T-helper 1 cell treated with Interleukin-12 subunit alpha and Interleukin-12 subunit beta and Interleukin-4 antibody, amounts not matched to agents 30 μg/mL and 1 μg/mL, for 36 hours (primary cell): ENCODE data around the gene CMIP.

Experiments used
- H3K27ac Mint-ChIP-seq: one replicate; pipeline ENCODE4 v1.8.0; 2021; ENCODE audit warnings: mild to moderate bottlenecking, mixed read lengths
- H3K27me3 Mint-ChIP-seq: one replicate; pipeline ENCODE4 v1.8.0; 2021; ENCODE audit warnings: low read depth, mixed read lengths
- H3K36me3 Mint-ChIP-seq: one replicate; pipeline ENCODE4 v1.8.0; 2021; ENCODE audit warnings: low read depth, mixed read lengths
- H3K4me1 Mint-ChIP-seq: one replicate; pipeline ENCODE4 v1.8.0; 2021; ENCODE audit warnings: low read depth, mixed read lengths
- H3K4me3 Mint-ChIP-seq: one replicate; pipeline ENCODE4 v1.8.0; 2021; ENCODE audit warnings: mild to moderate bottlenecking, moderate library complexity, mixed read lengths
- H3K9me3 Mint-ChIP-seq: one replicate; pipeline ENCODE4 v1.8.0; 2021; ENCODE audit warnings: mixed read lengths

CMIP gene

GRCh38 chr16:81435103-81435502, 9.5 kb upstream of the CMIP start:
- no peak overlapping the region for H3K4me3 Mint-ChIP-seq

DNA sequence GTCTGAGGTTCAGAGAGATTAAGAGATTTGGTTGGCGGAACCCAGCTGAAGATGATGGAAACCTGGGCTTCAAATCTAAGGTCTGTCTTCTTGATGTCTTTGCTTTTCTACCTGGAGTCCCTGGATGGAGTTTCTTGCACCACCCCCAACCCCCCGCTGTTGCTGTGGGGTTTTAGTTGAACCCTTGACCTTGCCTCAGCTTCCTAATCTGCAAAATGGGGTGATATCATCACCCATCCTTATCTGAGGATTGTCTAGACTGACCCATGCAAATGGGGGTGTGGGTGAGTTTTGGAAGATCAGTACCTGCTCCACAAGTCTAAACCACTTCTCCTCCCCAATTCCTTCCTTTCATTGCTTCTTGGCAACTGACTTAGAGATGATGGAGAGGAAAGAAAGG, 9.0 kb upstream of the CMIP start:
- H3K27ac Mint-ChIP-seq, result no peak overlapping the region
- H3K27me3 Mint-ChIP-seq, result peaks cover 45% of the 10 kb centered on the region
- H3K4me1 Mint-ChIP-seq, result peaks cover 8% of the 10 kb centered on the region
- no peaks in the 10 kb centered on the region for H3K36me3 Mint-ChIP-seq
- no peak overlapping the region for H3K4me3 Mint-ChIP-seq
- no peaks in the 10 kb centered on the region for H3K9me3 Mint-ChIP-seq

More at GRCh38 chr16:81435103-81435502, 9.5 kb upstream of the CMIP start:
- Mint-ChIP-seq H3K27ac (no peak overlapping the region), H3K4me1 (peaks cover 8% of the 10 kb centered on the region), H3K36me3 (no peaks in the 10 kb centered on the region), H3K9me3 (no peaks in the 10 kb centered on the region), H3K27me3 (peaks cover 40% of the 10 kb centered on the region)

GRCh38 chr16:81436386-81436785, 8.2 kb upstream of the CMIP start:
- no peak overlapping the region for H3K4me3 Mint-ChIP-seq
- no peak overlapping the region for H3K27ac Mint-ChIP-seq
- H3K9me3 Mint-ChIP-seq, result no peaks in the 10 kb centered on the region
- H3K27me3 Mint-ChIP-seq, result peaks cover 51% of the 10 kb centered on the region
- no peaks in the 10 kb centered on the region for H3K36me3 Mint-ChIP-seq
- H3K4me1 Mint-ChIP-seq, result peaks cover 6% of the 10 kb centered on the region

DNA sequence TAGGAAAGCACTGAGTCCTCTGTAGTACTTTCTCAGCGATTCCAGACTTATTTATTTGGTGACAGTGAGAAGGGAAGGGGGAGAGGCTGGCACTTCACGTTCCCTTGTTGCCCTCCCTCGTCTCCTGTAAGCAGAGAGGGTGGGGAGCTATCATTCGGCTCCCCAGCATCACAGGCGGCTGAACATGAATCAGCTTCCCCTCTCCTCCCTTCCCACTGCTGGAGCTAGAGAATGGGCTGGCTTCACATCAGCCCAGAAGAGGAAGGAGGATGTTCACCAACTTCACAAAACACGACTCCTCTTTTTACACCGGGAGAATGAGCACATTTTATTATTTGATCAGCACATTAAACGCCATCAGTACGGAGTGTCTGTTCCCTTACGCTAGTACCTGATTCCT, 6.7 kb upstream of the CMIP start:
- H3K9me3 Mint-ChIP-seq, result no peaks in the 10 kb centered on the region
- H3K4me1 Mint-ChIP-seq, result peaks cover 8% of the 10 kb centered on the region
- no peak overlapping the region for H3K4me3 Mint-ChIP-seq
- H3K27ac Mint-ChIP-seq, result no peak overlapping the region
- no peaks in the 10 kb centered on the region for H3K36me3 Mint-ChIP-seq
- peaks cover 65% of the 10 kb centered on the region for H3K27me3 Mint-ChIP-seq

DNA sequence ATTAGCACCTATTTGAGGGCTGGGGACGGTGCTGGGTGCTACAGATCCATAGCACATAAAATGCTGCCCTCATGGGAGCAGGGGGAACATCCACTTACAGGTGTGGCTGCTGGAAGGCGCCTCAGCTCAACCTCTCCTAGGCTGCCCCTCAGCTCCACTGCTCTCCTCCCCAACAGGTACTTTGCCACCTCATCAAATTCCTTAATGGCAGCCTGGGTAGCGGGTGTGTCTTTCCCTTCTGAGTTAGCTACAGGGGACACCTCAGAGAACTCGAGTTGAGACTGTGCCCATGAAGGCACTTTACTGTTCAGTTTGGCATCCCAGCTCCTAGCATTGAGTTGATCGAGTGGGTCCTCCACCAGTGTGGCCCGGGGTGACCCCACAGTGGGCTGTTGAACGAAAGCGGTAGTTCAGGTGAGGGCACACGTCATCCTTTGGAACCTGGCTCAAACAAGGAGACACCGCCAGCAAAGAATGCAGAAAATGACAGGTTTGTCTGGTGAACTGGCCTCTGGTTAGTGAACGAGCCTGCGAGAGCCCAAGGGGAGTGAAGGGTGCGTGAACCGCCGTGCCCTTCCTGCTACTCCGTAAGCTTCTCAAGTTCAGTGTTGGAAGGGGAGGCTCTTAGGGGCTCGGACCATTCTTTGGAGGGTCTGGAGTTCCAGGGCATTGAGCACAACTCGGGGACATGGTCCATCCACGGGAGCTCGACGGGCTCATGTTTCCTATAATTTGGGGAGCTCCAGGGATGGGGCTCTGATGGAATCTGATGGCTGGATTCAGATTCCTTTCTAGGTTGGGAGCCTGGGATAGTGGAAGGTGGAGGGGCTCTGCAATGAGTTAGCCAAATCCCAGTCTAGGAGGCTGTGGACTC, 3.5 kb upstream of the CMIP start:
- no peak overlapping the region for H3K4me3 Mint-ChIP-seq
- peaks cover 17% of the 10 kb centered on the region for H3K4me1 Mint-ChIP-seq
- no peaks in the 10 kb centered on the region for H3K9me3 Mint-ChIP-seq
- no peak overlapping the region for H3K27ac Mint-ChIP-seq
- peaks cover 66% of the 10 kb centered on the region for H3K27me3 Mint-ChIP-seq
- peaks cover 4% of the 10 kb centered on the region for H3K36me3 Mint-ChIP-seq

DNA sequence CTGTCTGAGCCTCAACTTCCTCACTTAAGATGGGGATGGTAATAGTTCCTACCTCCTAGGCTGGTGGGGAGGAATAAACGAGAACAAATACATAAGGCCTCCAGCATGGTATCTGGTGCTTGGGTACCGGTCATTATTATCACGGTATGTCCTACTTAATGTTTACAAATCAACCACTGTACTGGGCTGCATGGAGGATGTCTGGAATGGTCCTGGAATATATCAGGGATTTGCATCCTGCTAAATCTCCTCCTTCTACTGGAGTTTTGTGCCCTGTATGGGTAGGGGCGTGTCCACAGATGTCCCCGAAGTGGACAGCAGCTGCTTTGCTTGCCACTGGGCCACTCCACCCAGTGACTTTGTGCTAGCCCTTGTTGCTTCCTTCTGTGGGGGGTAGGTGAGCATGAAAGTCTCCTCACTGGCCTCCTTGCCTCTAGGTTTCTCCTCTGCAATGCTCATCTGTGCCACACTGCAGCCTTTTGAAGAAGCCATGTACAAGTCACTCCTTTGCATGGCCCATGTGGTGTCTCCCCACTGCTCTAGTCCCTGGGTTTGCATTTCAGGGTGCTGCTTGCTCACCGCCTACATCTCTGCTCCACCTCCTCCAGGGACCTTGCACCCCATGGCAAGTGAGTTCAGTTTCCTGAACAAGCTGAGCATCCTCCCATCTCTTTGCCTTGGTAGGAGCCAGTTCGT, 2.2 kb upstream of the CMIP start:
- peaks cover 57% of the 10 kb centered on the region for H3K27me3 Mint-ChIP-seq
- no peak overlapping the region for H3K27ac Mint-ChIP-seq
- H3K4me3 Mint-ChIP-seq, result peak overlapping the region; percentile 0
- no peaks in the 10 kb centered on the region for H3K9me3 Mint-ChIP-seq
- peaks cover 4% of the 10 kb centered on the region for H3K36me3 Mint-ChIP-seq
- H3K4me1 Mint-ChIP-seq, result peaks cover 24% of the 10 kb centered on the region

DNA sequence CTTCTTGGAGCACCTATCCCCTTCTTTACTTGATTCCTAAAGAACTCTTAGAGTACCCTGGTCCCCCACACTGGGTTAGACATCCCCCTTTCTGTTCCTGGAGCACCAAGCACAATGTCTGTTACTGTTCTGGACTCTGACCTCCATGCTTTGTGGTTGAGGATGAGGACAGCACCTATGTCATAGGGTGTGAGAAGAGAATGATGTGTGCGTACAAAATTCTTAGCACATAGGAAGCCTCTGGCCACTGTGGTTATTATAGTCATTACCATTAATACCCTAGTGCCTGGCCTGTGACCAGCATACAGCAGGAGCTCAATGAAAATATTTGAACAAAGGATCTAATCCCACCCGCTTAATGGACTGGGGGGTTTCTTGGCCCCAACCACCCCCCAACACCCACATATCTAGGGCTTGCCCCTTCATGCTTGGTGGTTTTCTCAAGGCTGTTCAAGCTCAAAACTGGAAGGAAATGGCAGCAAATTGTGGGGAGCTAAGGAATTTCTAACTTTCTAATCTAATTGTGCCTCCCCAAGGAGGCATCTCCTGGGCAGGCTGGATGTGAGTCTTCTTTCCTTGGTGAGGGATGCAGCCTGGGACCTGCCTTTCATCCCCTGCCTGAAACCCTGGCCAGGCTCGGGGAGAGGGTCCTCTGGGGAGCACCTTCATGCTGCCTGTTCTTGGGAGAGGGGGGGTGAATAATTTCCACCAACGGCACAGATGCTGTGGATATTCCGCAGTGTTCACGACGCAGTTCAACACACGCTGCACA, 1.5 kb upstream of the CMIP start:
- Mint-ChIP-seq H3K4me1 (peaks cover 25% of the 10 kb centered on the region), H3K27me3 (peaks cover 49% of the 10 kb centered on the region), H3K4me3 (peak overlapping the region; percentile 84), H3K9me3 (no peaks in the 10 kb centered on the region), H3K36me3 (peaks cover 7% of the 10 kb centered on the region), H3K27ac (peak overlapping the region; percentile 86)

DNA sequence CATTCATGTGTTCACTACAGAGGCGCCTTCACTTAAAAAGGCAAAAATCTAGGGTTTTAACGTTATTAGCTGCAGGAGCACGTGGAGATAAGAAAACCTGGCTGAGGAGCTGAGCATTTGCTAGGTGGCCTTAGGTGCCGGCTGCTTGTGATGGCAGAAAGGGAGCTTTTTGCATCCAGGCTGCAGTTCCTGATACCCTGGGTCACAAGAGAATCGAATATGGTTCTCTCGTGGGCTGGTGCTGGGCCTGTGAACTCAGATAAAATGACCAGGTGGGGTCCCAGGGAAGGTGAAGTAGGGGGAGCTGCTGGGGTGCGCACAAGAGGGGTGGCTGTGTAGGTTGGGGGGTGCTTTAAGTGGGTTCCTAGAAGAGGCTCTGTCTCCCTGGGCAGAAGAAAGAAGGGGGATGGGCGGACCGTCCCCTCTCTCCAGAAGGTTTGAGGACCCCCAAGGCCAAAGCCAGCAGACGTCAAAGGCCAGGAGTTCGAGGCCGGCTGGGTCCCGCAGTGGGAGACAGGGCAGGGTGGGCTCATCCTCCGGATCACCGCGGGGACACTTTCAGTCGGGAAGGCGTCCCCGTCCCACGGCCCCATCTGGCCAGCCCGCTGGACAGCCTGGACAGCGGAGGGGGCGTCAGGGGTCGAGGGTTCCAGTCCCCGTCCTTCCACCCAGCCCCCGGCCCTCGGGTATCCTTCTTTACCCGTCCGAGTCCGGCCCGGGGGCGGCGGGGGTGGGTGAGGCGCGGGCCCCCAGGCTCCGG, 740 bp upstream of the CMIP start:
- no peaks in the 10 kb centered on the region for H3K9me3 Mint-ChIP-seq
- H3K4me3 Mint-ChIP-seq, result peak overlapping the region; percentile 84
- peak overlapping the region; percentile 86 for H3K27ac Mint-ChIP-seq
- peaks cover 8% of the 10 kb centered on the region for H3K36me3 Mint-ChIP-seq
- H3K27me3 Mint-ChIP-seq, result peaks cover 44% of the 10 kb centered on the region
- peaks cover 24% of the 10 kb centered on the region for H3K4me1 Mint-ChIP-seq

DNA sequence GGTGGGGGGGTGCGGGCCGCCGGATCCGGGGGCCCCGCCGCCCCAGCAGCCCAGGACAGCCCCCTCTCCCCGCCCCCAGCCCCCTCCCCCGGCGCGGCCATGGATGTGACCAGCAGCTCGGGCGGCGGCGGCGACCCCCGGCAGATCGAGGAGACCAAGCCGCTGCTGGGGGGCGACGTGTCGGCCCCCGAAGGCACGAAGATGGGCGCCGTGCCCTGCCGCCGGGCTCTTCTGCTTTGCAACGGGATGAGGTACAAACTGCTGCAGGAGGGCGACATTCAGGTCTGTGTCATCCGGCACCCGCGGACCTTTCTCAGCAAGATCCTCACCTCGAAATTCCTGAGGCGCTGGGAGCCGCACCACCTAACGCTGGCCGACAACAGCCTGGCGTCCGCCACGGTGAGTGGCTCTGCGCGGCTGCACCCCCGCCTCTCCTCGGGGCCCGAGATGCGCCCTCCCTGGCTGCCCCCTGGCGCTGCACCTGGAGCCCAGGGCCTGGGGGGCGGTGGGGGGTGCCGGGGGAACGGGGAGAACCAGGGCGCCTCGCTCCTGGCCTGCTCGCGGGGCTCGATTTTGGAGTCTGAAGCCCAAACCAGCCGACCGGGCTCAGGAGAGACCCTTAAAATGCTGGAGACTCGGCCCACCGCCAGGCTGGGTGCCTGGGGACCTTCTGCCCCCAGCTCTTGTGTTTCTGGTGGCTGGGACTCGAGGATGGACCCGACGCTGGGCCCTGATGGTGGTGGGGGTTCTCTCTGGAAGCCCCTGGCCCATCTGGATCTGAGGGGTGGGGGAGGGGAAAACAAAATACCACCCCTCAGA, 744 bp downstream of the CMIP start:
- Mint-ChIP-seq H3K27ac (peak overlapping the region; percentile 85), H3K36me3 (peaks cover 9% of the 10 kb centered on the region), H3K9me3 (no peaks in the 10 kb centered on the region), H3K4me3 (peak overlapping the region; percentile 92), H3K4me1 (peaks cover 34% of the 10 kb centered on the region), H3K27me3 (peaks cover 32% of the 10 kb centered on the region)

GRCh38 chr16:81445966-81446906, 1.6 kb downstream of the CMIP start:
- peaks cover 25% of the 10 kb centered on the region for H3K27me3 Mint-ChIP-seq
- H3K27ac Mint-ChIP-seq, result peak overlapping the region; percentile 41
- H3K4me1 Mint-ChIP-seq, result peaks cover 42% of the 10 kb centered on the region
- H3K4me3 Mint-ChIP-seq, result peak overlapping the region; percentile 92
- H3K9me3 Mint-ChIP-seq, result peaks cover 3% of the 10 kb centered on the region
- peaks cover 13% of the 10 kb centered on the region for H3K36me3 Mint-ChIP-seq

DNA sequence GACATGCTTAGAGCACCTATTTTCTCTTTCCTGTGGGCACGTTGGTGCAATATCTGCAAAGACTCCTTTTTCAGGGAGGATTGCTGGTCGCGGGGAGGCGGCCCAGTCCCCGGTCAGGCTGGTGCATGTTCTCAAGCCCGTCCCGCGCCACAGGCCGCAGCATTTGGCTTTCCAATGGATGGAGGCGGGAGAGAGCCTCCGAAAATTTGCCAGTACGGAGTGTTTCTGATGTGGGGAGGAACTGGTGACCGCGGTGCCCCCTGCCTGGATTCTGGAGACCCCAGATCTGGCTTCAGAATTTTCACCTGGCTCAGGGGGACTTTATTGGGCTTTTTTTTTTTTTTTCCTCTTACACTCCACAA, 2.3 kb downstream of the CMIP start:
- Mint-ChIP-seq H3K9me3 (peaks cover 5% of the 10 kb centered on the region), H3K27me3 (peaks cover 19% of the 10 kb centered on the region), H3K4me3 (peak overlapping the region; percentile 92), H3K4me1 (peaks cover 49% of the 10 kb centered on the region), H3K27ac (peak overlapping the region; percentile 28), H3K36me3 (peaks cover 17% of the 10 kb centered on the region)

- H3K27ac Mint-ChIP-seq, result no peak overlapping the region
- H3K36me3 Mint-ChIP-seq, result peaks cover 22% of the 10 kb centered on the region
- peak overlapping the region; percentile 92 for H3K4me3 Mint-ChIP-seq
- peaks cover 5% of the 10 kb centered on the region for H3K9me3 Mint-ChIP-seq
- H3K27me3 Mint-ChIP-seq, result peaks cover 13% of the 10 kb centered on the region
- peaks cover 55% of the 10 kb centered on the region for H3K4me1 Mint-ChIP-seq
These were observed 2.9 kb downstream of the CMIP start for GRCh38 chr16:81447383-81448101.
